H7 (cell line): ENCODE results near the gene ARSB. TPM values are rescaled to one million over a fixed set of nuclear protein-coding genes. Genes with fewer than 3 reads are reported as not detected.

ENCODE experiments used
- DNase-seq: peaks from one replicate; pipeline ENCODE4 v3.0.0; 2012
- H3K27me3 ChIP-seq: 2 replicates; pipeline ENCODE4 v1.6.0; 2011; ENCODE audit warnings: mild to moderate bottlenecking, low read length; ENCODE audit not compliant: control insufficient read depth, insufficient read depth
- H3K36me3 ChIP-seq: replicated peaks from 2 replicates; pipeline ENCODE4 v1.5.1; 2011; ENCODE audit warnings: low read length; ENCODE audit not compliant: control insufficient read depth, insufficient read depth
- H3K4me3 ChIP-seq: 2 replicates; pipeline ENCODE4 v1.5.1; 2011; ENCODE audit warnings: low read depth, mild to moderate bottlenecking, control low read depth, low read length, moderate library complexity; ENCODE audit not compliant: insufficient read depth
- total RNA-seq: library from RNA; depleted of rRNA; stranded (reverse); fragments of >200 nt; shearing (Covaris generic); gene quantifications from 2 replicates; pipeline ENCODE4 v1.2.3, GENCODE V29; 2014

Gene ARSB
- total RNA-seq, 1 experiment from 2014 or later, result 9.0 TPM

DNA sequence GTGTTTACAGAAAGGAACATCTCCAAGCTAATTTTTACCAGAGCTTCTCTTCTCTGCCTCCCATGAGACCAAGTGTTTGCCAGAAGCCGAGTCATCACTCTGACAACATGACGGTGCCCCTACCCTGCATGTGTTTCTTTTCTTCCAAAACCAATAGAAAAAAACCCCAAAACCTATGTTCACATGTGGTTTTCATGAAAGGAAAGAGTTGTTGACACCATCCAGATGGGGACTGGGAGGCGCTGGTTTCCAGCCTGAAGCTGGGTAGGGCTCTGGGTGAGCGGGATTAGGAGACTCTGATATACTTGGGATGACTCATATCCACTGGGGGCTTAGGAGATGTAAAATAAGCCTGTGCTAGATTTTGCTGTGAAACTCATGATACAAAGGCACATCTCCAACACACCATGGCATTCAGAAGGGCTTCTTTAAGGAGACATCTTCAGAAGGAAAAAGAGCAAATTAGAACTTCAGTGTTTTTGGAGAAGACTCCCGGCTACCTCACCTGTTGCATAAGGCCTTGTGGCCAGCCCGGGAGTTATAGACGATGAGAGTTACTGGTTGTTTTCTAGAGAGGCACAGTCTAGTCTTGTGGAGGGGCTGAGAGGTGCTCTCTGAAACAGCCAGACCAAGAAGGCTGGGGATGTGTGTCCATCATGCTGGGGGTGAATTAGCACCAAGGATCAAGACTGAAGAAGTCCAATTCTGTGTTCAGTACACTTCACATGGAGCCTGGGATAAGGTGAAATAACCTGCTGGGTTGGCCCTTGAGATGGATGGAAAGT is 227.6 kb downstream of the ARSB start:
- H3K27me3 ChIP-seq, result no peaks in the 10 kb centered on the region

DNA sequence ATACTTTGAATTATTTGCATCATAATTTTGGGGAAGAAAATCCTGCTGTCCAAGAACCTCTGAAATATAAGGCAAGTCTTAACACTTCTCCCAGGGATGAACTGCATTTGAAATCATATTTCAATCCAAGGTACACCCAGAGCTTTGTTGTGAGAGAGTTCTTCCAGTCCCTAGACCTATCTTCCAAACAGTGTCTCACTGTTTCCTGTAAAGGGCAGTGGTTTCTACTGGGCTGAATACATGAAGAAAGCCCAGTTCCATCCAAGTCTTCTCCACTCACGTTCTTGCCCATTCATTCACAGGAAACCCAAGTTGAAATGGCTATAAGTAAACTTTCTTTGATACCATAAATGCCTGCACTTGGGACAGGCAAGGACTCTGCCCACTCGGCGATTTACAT is 228.3 kb downstream of the ARSB start:
- Histone ChIP-seq H3K27me3 (no peaks in the 10 kb centered on the region), H3K36me3 (no peaks in the 10 kb centered on the region), H3K4me3 (no peak overlapping the region)
- DNase-seq, result no peak

More for the DNA sequence above, 227.6 kb downstream of the ARSB start:
- DNase-seq, result no peak
- no peak overlapping the region for H3K4me3 ChIP-seq
- no peaks in the 10 kb centered on the region for H3K36me3 ChIP-seq

DNA sequence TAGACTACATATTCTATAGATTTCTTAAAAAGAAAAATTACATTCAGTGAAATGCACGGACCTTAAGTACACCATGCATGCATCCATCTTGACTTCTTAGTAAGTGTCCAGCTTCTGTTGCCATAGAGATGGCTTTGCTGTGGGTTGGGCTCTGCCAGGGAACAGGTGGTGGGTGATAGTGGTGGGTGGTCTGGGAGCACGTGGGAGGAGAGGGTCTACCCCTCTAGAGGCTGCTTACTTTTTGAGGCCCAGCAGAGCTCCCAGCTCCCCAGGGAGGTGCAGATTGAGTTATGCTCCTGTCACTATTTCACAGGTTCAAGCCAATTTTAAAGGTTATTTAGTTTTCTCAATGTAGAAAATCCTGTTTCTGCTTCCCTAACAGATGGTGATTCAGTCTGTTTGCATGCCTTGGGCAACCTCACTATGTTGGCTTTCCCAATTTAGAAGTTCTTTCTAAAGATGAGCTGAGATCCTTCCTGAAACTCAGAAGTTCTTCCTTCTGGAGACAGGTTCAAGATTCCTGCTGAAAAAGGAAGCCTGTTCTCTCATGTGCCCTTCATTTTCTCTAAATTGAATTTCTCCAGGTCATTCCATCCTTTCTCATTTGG is 229.2 kb downstream of the ARSB start:
- DNase-seq, result no peak
- Histone ChIP-seq H3K36me3 (no peaks in the 10 kb centered on the region), H3K27me3 (no peaks in the 10 kb centered on the region), H3K4me3 (no peak overlapping the region)

DNA sequence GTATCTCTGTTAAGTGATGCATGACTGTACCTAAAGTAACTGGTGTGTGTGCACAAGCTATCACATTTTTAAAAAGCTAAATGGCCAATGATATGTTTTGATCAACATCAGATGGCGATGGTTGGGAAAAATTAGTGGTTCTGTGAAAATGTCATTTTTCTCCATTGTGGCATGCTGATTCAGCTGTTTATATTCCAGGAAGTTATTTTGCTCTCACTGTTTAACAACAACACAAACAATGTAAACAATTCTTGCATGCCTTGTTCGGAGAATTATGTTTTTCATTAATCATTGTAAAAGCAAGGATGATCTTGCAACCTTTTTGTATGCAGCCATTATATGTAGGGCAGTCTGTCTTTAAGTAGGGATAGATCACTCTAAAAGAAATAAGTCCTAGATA is 230.5 kb downstream of the ARSB start:
- Histone ChIP-seq H3K27me3 (no peaks in the 10 kb centered on the region), H3K36me3 (no peaks in the 10 kb centered on the region), H3K4me3 (no peak overlapping the region)
- DNase-seq, result no peak

DNA sequence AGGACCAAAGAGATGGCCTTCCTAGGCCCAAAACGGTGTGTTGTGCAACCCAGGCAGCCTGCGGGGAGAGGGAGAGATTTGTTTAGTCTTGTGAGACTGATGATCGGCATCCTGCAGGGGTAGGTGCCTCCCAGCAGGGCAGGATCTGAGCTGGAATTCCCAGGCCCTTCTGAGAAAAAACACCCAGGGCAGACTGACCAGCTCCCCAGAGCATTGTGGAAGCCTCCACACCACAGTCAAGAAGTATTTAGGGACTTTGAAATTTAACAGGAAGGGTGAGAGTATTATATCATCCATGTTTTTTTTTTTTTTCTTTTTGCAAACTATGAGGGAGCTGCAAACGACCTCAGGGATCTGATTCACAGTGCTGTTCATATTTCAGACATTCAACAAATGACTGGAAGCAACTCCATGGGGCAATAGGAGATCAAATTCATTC is 232.0 kb downstream of the ARSB start:
- Histone ChIP-seq H3K4me3 (no peak overlapping the region), H3K27me3 (no peaks in the 10 kb centered on the region), H3K36me3 (no peaks in the 10 kb centered on the region)
- no peak for DNase-seq

DNA sequence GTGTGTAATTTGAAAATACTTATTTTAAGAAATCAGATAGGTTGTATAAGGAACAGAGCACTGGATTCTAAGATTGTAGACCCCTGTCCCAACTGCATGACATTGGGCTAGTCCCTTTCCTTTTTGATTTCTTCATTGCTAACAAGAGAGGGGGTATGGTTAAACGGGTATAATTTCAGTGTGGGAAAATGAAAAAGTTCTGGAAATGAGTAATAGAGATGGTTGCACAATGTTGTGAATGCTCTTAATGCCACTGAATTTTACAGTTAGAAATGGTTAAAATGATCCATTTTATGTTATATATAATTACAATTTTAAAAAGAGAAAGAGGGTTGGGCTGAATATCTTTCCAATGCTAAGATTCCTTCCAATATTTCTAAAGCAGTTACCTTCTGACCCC is 233.2 kb downstream of the ARSB start:
- Histone ChIP-seq H3K36me3 (no peaks in the 10 kb centered on the region), H3K27me3 (no peaks in the 10 kb centered on the region; the same call in 1 of the 2 replicates), H3K4me3 (no peak overlapping the region)
- no peak for DNase-seq

DNA sequence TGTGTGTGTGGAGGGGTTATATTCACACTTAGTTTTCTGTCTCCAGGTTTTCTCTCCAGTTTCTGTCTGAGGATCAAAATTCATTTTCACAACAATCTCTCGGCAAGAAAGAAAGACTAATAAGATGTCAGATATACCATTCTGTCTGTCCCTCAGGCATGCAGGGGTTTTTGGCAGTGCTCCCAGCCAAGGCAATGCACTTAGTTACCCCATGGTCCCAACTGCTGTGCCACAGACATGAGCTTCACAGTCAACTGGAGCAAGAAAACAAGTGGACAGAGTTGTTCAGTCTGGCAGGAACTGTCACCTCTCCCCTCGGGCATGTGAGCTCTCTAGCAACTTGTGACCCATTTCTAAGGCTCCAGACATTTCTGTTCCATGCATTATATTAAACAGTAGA is 234.8 kb downstream of the ARSB start:
- DNase-seq, result no peak
- no peaks in the 10 kb centered on the region for H3K36me3 ChIP-seq
- no peaks in the 10 kb centered on the region; the same call in 1 of the 2 replicates for H3K27me3 ChIP-seq
- H3K4me3 ChIP-seq, result no peak overlapping the region

DNA sequence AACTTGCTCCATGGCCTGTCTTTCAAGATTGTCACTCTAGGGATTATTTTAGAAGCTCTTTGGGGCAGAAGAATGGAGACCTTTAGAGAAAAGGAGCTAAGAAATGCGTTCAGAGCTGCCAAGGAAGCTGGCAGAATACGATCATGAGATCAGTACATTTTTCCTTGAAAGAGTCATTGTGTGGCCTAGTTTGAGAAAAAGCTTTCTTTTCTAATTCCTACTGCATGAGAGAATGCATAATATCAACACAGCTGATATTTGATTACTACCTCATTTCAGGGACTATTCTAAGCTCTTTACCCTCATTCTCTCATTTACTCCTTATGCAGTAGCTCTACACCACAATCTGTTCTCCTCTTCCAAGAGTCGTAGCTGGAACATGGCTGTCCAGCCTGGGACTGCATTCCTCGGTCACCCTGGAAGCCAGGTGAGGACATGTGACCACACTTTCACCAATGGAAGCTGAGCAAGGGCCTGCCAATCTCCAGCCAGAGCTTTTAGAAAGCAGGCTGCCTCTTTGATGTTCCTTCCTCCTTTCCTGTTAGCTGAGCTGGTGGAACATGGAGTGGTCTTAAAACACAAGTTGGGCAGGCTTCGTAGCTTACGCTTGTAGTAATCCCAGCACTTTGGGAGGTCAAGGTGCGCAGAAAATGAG is 237.3 kb downstream of the ARSB start:
- no peak for DNase-seq
- no peaks in the 10 kb centered on the region for H3K36me3 ChIP-seq

DNA sequence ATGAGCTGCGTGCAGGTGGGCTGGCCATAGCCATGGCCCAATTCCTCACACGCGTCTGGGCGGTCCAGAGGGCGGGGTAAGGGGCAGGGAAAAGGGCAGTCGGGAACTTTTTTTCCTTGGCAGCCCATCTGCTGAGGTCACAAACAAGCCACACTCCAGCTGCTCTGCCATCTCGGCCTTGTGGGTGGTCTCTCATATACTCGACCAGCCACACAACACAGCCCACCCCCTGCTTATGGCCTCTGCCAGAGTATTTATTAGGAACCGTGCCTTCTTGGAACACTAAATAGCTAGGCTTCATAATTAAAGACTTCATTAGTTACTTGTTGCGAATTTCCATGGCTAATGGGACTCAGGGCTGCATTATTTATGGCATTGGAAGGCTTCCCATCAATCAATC is 238.1 kb downstream of the ARSB start:
- Histone ChIP-seq H3K36me3 (no peaks in the 10 kb centered on the region), H3K27me3 (no peaks in the 10 kb centered on the region; the same call in 1 of the 2 replicates), H3K4me3 (no peak overlapping the region)
- DNase-seq, result no peak

More for the DNA sequence above, 237.3 kb downstream of the ARSB start:
- Histone ChIP-seq H3K27me3 (no peaks in the 10 kb centered on the region; the same call in 1 of the 2 replicates), H3K4me3 (no peak overlapping the region)

DNA sequence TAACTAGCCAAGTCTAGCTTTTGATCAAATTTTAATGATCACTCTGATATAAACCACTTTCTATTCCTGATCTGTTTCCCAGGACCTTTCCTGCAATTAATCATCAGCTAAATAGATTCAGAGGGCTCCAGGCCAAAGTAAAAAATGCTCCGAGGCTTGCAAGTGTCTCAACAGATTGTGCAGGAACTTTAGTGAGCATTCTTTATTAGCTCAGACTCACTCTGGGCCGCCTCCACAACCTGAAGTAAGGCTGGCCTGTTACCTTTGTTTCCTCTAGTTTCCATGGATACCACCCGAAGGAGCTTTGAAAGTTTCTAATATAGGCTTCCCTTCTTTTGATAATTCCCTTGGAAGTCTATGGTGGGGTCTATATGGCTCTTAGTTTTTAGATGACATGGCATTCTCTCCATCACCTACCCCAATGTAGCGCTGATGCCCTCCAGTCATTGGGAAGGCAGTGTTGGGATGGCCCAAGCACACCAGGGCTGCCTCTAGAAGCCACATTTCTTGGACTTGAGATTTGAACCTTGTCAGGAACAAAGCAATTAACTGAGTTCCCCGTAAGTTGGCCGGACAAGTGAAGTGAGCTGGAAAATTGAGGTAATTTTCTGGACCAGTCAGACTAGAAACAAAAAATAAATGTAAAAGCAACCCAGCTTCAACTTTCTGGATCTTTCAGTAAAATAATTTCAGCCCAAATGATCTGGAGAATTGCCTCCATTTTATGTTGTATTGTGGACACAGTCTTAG is 238.9 kb downstream of the ARSB start:
- no peak for DNase-seq
- Histone ChIP-seq H3K4me3 (no peak overlapping the region), H3K27me3 (no peaks in the 10 kb centered on the region; the same call in 1 of the 2 replicates), H3K36me3 (no peaks in the 10 kb centered on the region)

DNA sequence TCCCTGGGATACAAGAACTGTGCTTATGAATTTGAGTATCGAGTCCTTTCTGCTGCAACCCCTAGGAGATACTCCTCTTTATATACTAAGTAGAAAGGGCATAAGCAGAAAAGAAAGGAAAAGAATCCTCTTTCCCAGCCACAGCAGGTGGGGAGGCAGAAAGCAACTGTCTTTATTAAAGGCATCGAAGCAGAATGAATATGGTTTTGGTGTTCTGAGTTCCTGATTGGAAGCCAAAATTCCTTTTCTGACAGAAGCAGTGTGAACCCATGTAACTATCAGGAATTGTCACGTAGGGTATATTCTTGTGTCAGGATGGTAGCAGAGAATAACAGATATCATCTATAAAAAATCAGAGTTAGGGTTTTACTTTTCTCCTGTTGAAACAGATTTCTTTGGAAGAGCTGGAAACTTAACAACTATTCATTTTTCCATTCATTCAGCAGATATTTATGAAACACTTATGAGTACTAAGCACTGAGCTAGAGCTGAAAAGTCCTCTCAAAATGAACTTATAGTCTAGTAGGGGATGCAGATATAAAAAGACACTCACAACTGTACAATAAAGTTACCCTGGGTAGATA is 240.1 kb downstream of the ARSB start:
- Histone ChIP-seq H3K36me3 (no peaks in the 10 kb centered on the region), H3K4me3 (no peak overlapping the region), H3K27me3 (no peaks in the 10 kb centered on the region; the same call in 1 of the 2 replicates)
- no peak for DNase-seq

DNA sequence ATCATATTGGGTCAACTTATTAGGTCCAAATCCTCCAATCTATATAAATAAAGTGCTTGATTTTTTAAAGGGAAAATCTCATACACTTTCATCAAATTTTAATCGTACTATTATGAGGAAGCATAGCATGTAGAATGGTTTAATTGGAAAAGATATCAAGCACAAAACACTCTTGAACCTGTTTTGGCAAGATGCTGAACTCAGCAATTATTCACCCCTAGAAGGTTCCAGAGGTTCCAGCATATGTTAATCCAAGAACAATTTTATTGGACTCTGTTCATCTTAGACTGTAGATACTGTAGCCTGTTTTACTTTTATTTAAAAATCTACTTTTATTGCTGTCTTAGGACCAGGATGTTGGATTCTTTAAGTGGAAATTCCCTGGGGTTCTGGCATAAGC is 244.1 kb downstream of the ARSB start:
- H3K27me3 ChIP-seq, result no peaks in the 10 kb centered on the region
- H3K36me3 ChIP-seq, result no peaks in the 10 kb centered on the region
- H3K4me3 ChIP-seq, result no peak overlapping the region
- no peak for DNase-seq

DNA sequence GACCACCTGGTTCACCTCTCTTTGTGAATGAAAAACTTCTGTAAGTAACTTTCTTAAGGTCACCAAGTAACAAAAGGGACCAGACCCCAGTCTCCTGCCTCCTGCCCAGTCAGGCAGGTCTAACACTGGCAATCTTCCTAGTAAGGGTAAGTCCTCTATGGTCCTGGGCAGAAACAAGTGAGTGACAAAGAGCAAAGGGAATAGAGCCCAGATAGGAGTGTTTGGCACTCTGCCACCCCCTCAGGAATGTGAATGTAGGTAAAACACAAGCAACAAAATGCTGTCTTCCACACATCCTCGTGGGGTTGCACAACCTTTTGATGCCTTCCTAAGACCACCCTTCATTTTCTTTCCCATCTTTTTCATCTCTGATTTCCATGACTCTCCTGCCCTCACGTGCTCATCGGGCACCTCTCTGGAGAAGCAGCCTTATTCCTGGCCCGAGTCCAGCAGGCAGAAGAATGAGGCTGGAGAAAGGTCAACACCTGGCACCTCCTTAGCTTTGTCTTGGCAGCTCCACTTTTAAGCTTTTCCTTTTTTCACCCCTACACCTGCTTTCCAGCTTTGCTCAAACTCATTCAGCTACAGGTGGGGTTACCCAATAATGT is 246.3 kb downstream of the ARSB start:
- no peak overlapping the region for H3K4me3 ChIP-seq
- no peaks in the 10 kb centered on the region for H3K27me3 ChIP-seq
- DNase-seq, result no peak
- H3K36me3 ChIP-seq, result no peaks in the 10 kb centered on the region

DNA sequence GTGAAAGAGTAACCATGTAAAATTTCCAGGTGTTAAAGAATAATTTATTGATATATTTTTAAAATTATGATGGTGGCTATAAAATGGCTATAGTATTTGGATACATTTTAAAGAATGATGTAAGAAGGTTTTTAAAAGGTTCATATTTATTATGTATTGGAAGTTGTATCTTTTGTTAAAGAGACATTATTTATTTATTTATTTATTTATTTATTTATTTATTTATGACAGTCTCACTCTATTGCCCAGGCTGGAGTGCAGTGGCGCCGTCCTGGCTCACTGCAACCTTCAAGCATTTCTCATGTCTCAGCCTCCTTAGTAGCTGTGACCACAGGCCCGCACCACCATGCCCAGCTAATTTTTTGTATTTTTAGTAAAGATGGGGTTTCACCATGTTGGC is 247.0 kb downstream of the ARSB start:
- H3K36me3 ChIP-seq, result no peaks in the 10 kb centered on the region
- H3K27me3 ChIP-seq, result no peaks in the 10 kb centered on the region
- no peak for DNase-seq
- H3K4me3 ChIP-seq, result no peak overlapping the region
